ACC112 (cell line): Measurements from ENCODE around the gene AFG1L.
"Not testable (repeated sequence)": the region's sequence is repeated elsewhere in the genome, so short reads cannot be mapped to it uniquely, and the experiment has no call there.

ENCODE experiments used
- H2AFZ ChIP-seq: fragments of 200-600 bp; sonication (generic); one replicate; pipeline ENCODE4 v1.6.0; 2017; ENCODE audit warnings: antibody characterized with exemption, low read length; ENCODE audit not compliant: unreplicated experiment
- H3K27ac ChIP-seq: fragments of 200-600 bp; sonication (generic); 2 replicates; pipeline ENCODE4 v1.5.1; 2014; ENCODE audit warnings: low read depth, mild to moderate bottlenecking, antibody characterized with exemption, low read length, moderate library complexity
- H3K27me3 ChIP-seq: fragments of 200-600 bp; sonication (generic); 2 replicates; pipeline ENCODE4 v1.6.1; 2014; ENCODE audit warnings: mild to moderate bottlenecking, antibody characterized with exemption, low read length, moderate library complexity, mixed read lengths; ENCODE audit not compliant: insufficient read depth
- H3K36me3 ChIP-seq: fragments of 200-600 bp; sonication (generic); 2 replicates; pipeline ENCODE4 v1.6.1; 2016; ENCODE audit warnings: mild to moderate bottlenecking, antibody characterized with exemption, low read length, moderate library complexity, mixed read lengths; ENCODE audit not compliant: insufficient read depth
- H3K4me1 ChIP-seq: fragments of 200-600 bp; sonication (generic); one replicate; pipeline ENCODE4 v1.6.1; 2016; ENCODE audit warnings: low read length, mixed read lengths; ENCODE audit not compliant: insufficient read depth, unreplicated experiment, control insufficient read depth
- H3K4me3 ChIP-seq: fragments of 200-600 bp; sonication (generic); 2 replicates; pipeline ENCODE4 v1.5.1; 2014; ENCODE audit warnings: mild to moderate bottlenecking, low read depth, low read length
- H3K79me2 ChIP-seq: fragments of 200-600 bp; sonication (generic); one replicate; pipeline ENCODE4 v1.6.0; 2016; ENCODE audit warnings: low read length; ENCODE audit not compliant: control insufficient read depth, unreplicated experiment, insufficient read depth

Gene AFG1L

DNA sequence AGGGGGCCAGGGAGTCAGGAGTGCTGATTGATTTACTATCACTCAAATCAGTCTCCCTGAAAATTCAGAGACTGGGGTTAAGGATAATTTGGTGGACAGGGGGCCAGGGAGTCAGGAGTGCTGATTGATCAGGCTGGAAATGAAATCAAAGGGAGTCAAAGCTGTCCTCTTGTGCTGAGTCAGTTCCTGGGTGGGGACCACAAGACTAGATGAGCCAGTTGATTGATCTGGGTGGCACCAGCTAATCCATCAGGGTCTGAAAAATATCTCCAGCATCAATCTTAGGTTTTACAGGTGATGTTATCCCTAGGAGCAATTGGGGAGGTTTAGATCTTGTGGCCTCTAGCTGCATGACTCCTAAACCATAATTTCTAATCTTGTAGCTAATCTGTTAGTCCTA lies 6.1 kb upstream of the AFG1L start:
- Histone ChIP-seq H3K4me1 (no peaks in the 10 kb centered on the region), H3K27ac (no peak overlapping the region)

GRCh38 chr6:108291091-108291490 lies 3.8 kb upstream of the AFG1L start:
- Histone ChIP-seq H3K36me3 (no peaks in the 10 kb centered on the region), H2AFZ (no peak overlapping the region), H3K27me3 (no peaks in the 10 kb centered on the region), H3K4me1 (no peaks in the 10 kb centered on the region), H3K79me2 (peaks cover 10% of the 10 kb centered on the region), H3K27ac (no peak overlapping the region), H3K4me3 (no peak overlapping the region)

More for the DNA sequence above, 6.1 kb upstream of the AFG1L start:
- H2AFZ ChIP-seq: no peak overlapping the region
- H3K27me3 ChIP-seq: no peaks in the 10 kb centered on the region
- no peak overlapping the region for H3K4me3 ChIP-seq
- H3K79me2 ChIP-seq: no peaks in the 10 kb centered on the region
- H3K36me3 ChIP-seq: no peaks in the 10 kb centered on the region

- H3K4me1 ChIP-seq, H3K79me2 ChIP-seq, H3K36me3 ChIP-seq, H2AFZ ChIP-seq, H3K27me3 ChIP-seq, H3K4me3 ChIP-seq, H3K27ac ChIP-seq: not testable (repeated sequence)
These were observed 2.3 kb upstream of the AFG1L start for GRCh38 chr6:108292561-108292960.

- Histone ChIP-seq H3K4me3 (peak overlapping the region; percentile 98), H3K27ac (peak overlapping the region; percentile 85; the same call in 1 of the 2 replicates), H3K36me3 (no peaks in the 10 kb centered on the region), H3K27me3 (no peaks in the 10 kb centered on the region), H3K79me2 (peaks cover 10% of the 10 kb centered on the region), H3K4me1 (no peaks in the 10 kb centered on the region), H2AFZ (peak overlapping the region; percentile 99)
These were observed 1.1 kb upstream of the AFG1L start for GRCh38 chr6:108293527-108294296.

- H3K79me2 ChIP-seq: peaks cover 10% of the 10 kb centered on the region
- H3K27me3 ChIP-seq: no peaks in the 10 kb centered on the region
- H3K27ac ChIP-seq: peak overlapping the region; percentile 85
- no peaks in the 10 kb centered on the region for H3K36me3 ChIP-seq
- H3K4me1 ChIP-seq: no peaks in the 10 kb centered on the region
- peak overlapping the region; percentile 99 for H2AFZ ChIP-seq
- peak overlapping the region; percentile 98 for H3K4me3 ChIP-seq
These were observed 542 bp upstream of the AFG1L start for GRCh38 chr6:108294297-108294726.

DNA sequence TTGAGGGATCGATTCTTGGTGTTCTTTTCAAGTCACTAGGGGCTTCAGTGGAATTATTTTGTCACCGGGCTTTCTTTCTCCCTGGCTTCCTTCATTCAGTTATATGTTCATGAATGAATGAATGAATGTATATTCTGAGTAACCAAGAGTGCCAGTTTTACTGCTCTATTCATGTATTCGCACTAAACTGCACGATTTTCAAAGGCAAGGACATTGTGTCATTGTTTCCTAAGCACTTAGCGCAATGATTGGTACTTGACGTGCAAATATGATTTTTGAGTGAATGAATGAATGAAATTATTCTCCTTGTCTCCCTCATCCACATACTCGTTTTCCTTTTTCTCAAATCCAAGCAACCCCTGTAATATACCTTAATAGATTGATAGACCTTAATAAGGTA lies 822 bp downstream of the AFG1L start:
- peak overlapping the region; percentile 85 for H3K27ac ChIP-seq
- H3K79me2 ChIP-seq: peaks cover 10% of the 10 kb centered on the region
- H2AFZ ChIP-seq: peak overlapping the region; percentile 99
- no peaks in the 10 kb centered on the region for H3K4me1 ChIP-seq
- no peaks in the 10 kb centered on the region for H3K36me3 ChIP-seq
- no peaks in the 10 kb centered on the region for H3K27me3 ChIP-seq
- H3K4me3 ChIP-seq: peak overlapping the region; percentile 98

DNA sequence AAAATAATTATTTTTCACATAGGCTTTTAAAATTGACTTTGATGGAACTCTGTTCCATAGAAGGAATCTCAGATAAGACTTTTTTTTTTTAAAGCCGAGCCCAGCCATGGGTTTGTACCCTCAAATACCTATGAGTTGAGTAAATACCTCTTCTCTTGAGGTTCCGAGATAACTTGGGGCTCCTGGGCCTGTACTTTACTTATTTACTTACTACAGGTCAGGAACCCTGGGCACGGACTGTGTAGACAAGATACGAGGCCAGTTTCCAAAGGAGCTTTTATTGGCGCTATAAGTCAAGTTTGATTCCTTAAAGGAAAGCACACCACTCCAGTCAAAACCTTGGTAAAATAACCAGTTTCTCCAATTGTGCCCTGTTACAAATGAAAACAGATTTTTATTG lies 7.5 kb downstream of the AFG1L start:
- no peaks in the 10 kb centered on the region for H3K4me1 ChIP-seq
- no peaks in the 10 kb centered on the region for H3K79me2 ChIP-seq
- H3K4me3 ChIP-seq: no peak overlapping the region
- no peak overlapping the region for H3K27ac ChIP-seq
- no peaks in the 10 kb centered on the region for H3K27me3 ChIP-seq
- no peak overlapping the region for H2AFZ ChIP-seq
- H3K36me3 ChIP-seq: no peaks in the 10 kb centered on the region

DNA sequence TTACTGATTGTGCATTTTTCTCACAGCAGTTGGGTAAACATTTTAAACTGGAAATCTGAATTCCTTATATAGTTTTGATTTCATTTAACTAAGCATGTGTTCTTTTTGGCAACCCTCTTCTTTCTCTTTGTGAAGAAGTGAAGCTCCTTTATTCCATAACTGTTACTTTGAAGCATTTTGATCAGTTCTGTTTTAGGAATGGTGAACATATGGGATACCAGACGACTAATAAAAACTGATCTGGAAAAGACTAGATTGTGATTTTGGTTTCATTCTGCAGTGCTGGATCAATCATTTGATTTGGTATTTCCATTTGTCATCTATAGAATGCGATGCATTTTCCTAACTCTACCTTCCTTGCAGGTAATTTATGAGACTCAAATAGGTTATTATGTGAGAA lies 9.8 kb downstream of the AFG1L start:
- Histone ChIP-seq H3K79me2 (no peaks in the 10 kb centered on the region), H2AFZ (no peak overlapping the region), H3K4me1 (peaks cover 5% of the 10 kb centered on the region), H3K27ac (no peak overlapping the region), H3K27me3 (no peaks in the 10 kb centered on the region), H3K4me3 (no peak overlapping the region), H3K36me3 (no peaks in the 10 kb centered on the region)

- not testable (repeated sequence) for H3K4me1 ChIP-seq, H3K36me3 ChIP-seq, H3K27me3 ChIP-seq, H2AFZ ChIP-seq, H3K4me3 ChIP-seq, H3K79me2 ChIP-seq, H3K27ac ChIP-seq
These were observed 13.8 kb downstream of the AFG1L start for GRCh38 chr6:108308641-108309040.

- H3K36me3 ChIP-seq: 0 out of 2 replicates have a peak, but pooled peaks cover 3% of the 10 kb centered on the region
- no peaks in the 10 kb centered on the region for H3K27me3 ChIP-seq
- H3K4me3 ChIP-seq: no peak overlapping the region
- no peak overlapping the region for H2AFZ ChIP-seq
- no peak overlapping the region for H3K27ac ChIP-seq
- H3K79me2 ChIP-seq: peaks cover 4% of the 10 kb centered on the region
- H3K4me1 ChIP-seq: peaks cover 5% of the 10 kb centered on the region
These were observed 15.0 kb downstream of the AFG1L start for GRCh38 chr6:108309844-108310243.

DNA sequence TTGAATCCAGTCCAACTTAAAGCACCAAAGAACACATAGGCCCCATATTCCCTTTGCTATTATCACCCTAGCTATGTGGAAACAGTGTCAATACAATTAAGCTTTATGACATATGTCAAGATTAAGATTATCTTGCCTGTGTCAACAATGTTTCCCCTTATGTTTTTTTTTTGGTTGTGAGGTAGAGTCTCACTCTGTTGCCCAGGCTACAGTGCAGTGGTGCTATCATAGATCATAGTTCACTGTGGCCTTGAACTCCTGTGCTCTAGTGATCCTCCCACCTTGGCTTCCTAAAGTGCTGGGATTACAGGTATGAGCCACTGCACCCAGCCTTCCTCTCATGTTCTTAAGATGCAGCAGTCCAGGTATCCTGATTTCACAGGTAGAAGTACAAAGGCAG lies 17.8 kb downstream of the AFG1L start:
- H3K27ac ChIP-seq: no peak overlapping the region
- H3K4me1 ChIP-seq: peaks cover 5% of the 10 kb centered on the region
- no peak overlapping the region for H3K4me3 ChIP-seq
- H3K79me2 ChIP-seq: peaks cover 4% of the 10 kb centered on the region
- no peak overlapping the region for H2AFZ ChIP-seq
- no peaks in the 10 kb centered on the region for H3K27me3 ChIP-seq
- 0 out of 2 replicates have a peak, but pooled peaks cover 3% of the 10 kb centered on the region for H3K36me3 ChIP-seq
